ENCODE results near the gene HNF1B.

GRCh38 chr17:37695726-37696125 lies 49.1 kb downstream of the HNF1B start:
- TF ChIP-seq JUND (IDR thresholded peaks at IDR 0.05) (no peak), CTCF (IDR thresholded peaks at IDR 0.05; ENCODE audit: low read depth, low read length, missing input control) (no peak), REST (IDR thresholded peaks at IDR 0.05) (no peak), GABPA (IDR thresholded peaks at IDR 0.05 in 1 of 2, conservative IDR thresholded peaks at IDR 0.05 in 1 of 2) (no peak), ATF3 (IDR thresholded peaks at IDR 0.05) (no peak), NR2F2 (IDR thresholded peaks at IDR 0.05) (no peak)
